H9 (cell line): ENCODE measurements around the gene C10orf62. TPM values are rescaled to one million over a fixed set of nuclear protein-coding genes. Genes with fewer than 3 reads are reported as not detected.

Experiments used
- DNase-seq: peaks from one replicate; pipeline ENCODE4 v3.0.0-alpha.2; 2017
- H2AFZ ChIP-seq: one replicate; pipeline ENCODE4 v1.6.1; 2013; ENCODE audit warnings: mild to moderate bottlenecking, low read length, control low read depth, moderate library complexity
- H2AK5ac ChIP-seq: 2 replicates; pipeline ENCODE4 v1.6.1; 2013; ENCODE audit warnings: low read length, control low read depth, mixed read lengths; ENCODE audit not compliant: insufficient read length
- H2BK120ac ChIP-seq: one replicate; pipeline ENCODE4 v1.6.1; 2013; ENCODE audit warnings: low read depth, mild to moderate bottlenecking, low read length, control low read depth, inconsistent platforms; ENCODE audit not compliant: poor library complexity, severe bottlenecking
- H2BK12ac ChIP-seq: 2 replicates; pipeline ENCODE4 v1.6.1; 2013; ENCODE audit warnings: low read length, control low read depth, mixed read lengths, low read depth; ENCODE audit not compliant: insufficient read length
- H2BK15ac ChIP-seq: 2 replicates; pipeline ENCODE4 v1.6.1; 2013; ENCODE audit warnings: low read depth, low read length, control low read depth
- H2BK20ac ChIP-seq: one replicate; pipeline ENCODE4 v1.6.1; 2013; ENCODE audit warnings: low read depth, mild to moderate bottlenecking, low read length, control low read depth, inconsistent platforms; ENCODE audit not compliant: poor library complexity, severe bottlenecking
- H2BK5ac ChIP-seq: 2 replicates; pipeline ENCODE4 v1.6.1; 2013; ENCODE audit warnings: low read length, control low read depth, mixed read lengths; ENCODE audit not compliant: insufficient read length
- H3K14ac ChIP-seq: 2 replicates; pipeline ENCODE4 v1.6.1; 2013; ENCODE audit warnings: low read length, control low read depth; ENCODE audit not compliant: insufficient read depth
- H3K18ac ChIP-seq: 2 replicates; pipeline ENCODE4 v1.6.1; 2013; ENCODE audit warnings: low read depth, mild to moderate bottlenecking, mixed read lengths, low read length, control low read depth; ENCODE audit not compliant: insufficient read length
- H3K23ac ChIP-seq: 2 replicates; pipeline ENCODE4 v1.6.1; 2013; ENCODE audit warnings: low read length, control low read depth, mixed read lengths, low read depth; ENCODE audit not compliant: insufficient read length
- H3K23me2 ChIP-seq: 2 replicates; pipeline ENCODE4 v1.6.1; 2013; ENCODE audit warnings: low read depth, mild to moderate bottlenecking, mixed read lengths, low read length, control low read depth; ENCODE audit not compliant: insufficient read length, poor library complexity, severe bottlenecking
- H3K27ac ChIP-seq: 2 replicates; pipeline ENCODE4 v1.5.1; 2013; ENCODE audit warnings: low read length, control low read depth, mixed read lengths, low read depth; ENCODE audit not compliant: insufficient read length
- H3K27me3 ChIP-seq: 2 replicates; pipeline ENCODE4 v1.6.1; 2013; ENCODE audit warnings: low read length, control low read depth, inconsistent platforms; ENCODE audit not compliant: insufficient read depth
- H3K4ac ChIP-seq: 2 replicates; pipeline ENCODE4 v1.6.1; 2013; ENCODE audit warnings: low read depth, mild to moderate bottlenecking, control low read depth, inconsistent platforms, low read length, moderate library complexity
- H3K4me1 ChIP-seq: 2 replicates; pipeline ENCODE4 v1.6.1; 2013; ENCODE audit warnings: low read length, control low read depth, inconsistent platforms; ENCODE audit not compliant: insufficient read depth
- H3K4me2 ChIP-seq: 2 replicates; pipeline ENCODE4 v1.6.1; 2013; ENCODE audit warnings: low read length, control low read depth, mixed read lengths; ENCODE audit not compliant: insufficient read length, insufficient read depth
- H3K56ac ChIP-seq: 2 replicates; pipeline ENCODE4 v1.6.1; 2013; ENCODE audit warnings: low read depth, mild to moderate bottlenecking, mixed read lengths, low read length, control low read depth; ENCODE audit not compliant: insufficient read length
- H3K79me1 ChIP-seq: 2 replicates; pipeline ENCODE4 v1.6.1; 2013; ENCODE audit warnings: low read depth, mild to moderate bottlenecking, moderate library complexity, low read length, control low read depth, inconsistent platforms; ENCODE audit not compliant: insufficient read depth, poor library complexity, severe bottlenecking
- H3K79me2 ChIP-seq: 2 replicates; pipeline ENCODE4 v1.6.1; 2013; ENCODE audit warnings: low read length, control low read depth, inconsistent platforms; ENCODE audit not compliant: insufficient read depth
- H3K9ac ChIP-seq: 2 replicates; pipeline ENCODE4 v1.6.1; 2013; ENCODE audit warnings: low read length, control low read depth, mixed read lengths; ENCODE audit not compliant: insufficient read length; ENCODE audit errors: extremely low read depth
- H3K9me3 ChIP-seq: one replicate; pipeline ENCODE4 v1.6.1; 2013; ENCODE audit warnings: low read depth, low read length, inconsistent platforms; ENCODE audit not compliant: control insufficient read depth
- H3T11ph ChIP-seq: one replicate; pipeline ENCODE4 v1.6.1; 2013; ENCODE audit warnings: mild to moderate bottlenecking, low read length, control low read depth, inconsistent platforms
- H4K20me1 ChIP-seq: one replicate; pipeline ENCODE4 v1.6.1; 2013; ENCODE audit not compliant: control insufficient read depth, insufficient read length, insufficient read depth
- H4K5ac ChIP-seq: 2 replicates; pipeline ENCODE4 v1.6.1; 2013; ENCODE audit warnings: low read depth, mild to moderate bottlenecking, mixed read lengths, low read length, control low read depth; ENCODE audit not compliant: insufficient read length
- H4K8ac ChIP-seq: replicated peaks from 2 replicates; pipeline ENCODE4 v1.6.1; 2013; ENCODE audit warnings: low read length, control low read depth, mixed read lengths, low read depth; ENCODE audit not compliant: insufficient read length
- H4K91ac ChIP-seq: 2 replicates; pipeline ENCODE4 v1.6.1; 2013; ENCODE audit warnings: low read depth, mild to moderate bottlenecking, moderate library complexity, mixed read lengths, low read length, control low read depth; ENCODE audit not compliant: insufficient read length
- H3K27ac Mint-ChIP-seq, 3 experiments: 2 replicates in 2 of 3; 3 replicates in 1 of 3; pipeline ENCODE4 v1.8.0; 2020 to 2021; ENCODE audit warnings: mixed read lengths in 3 of 3, mild to moderate bottlenecking in 1 of 3, moderate library complexity in 1 of 3
- H3K27me3 Mint-ChIP-seq: 2 replicates; pipeline ENCODE4 v1.8.0; 2021; ENCODE audit warnings: low read depth, mild to moderate bottlenecking, moderate library complexity, mixed read lengths
- H3K36me3 Mint-ChIP-seq, 3 experiments: 2 replicates in 2 of 3; 3 replicates in 1 of 3; pipeline ENCODE4 v1.8.0; 2020 to 2021; ENCODE audit warnings: low read depth in 3 of 3, mixed read lengths in 3 of 3; ENCODE audit not compliant: insufficient read depth in 1 of 3
- H3K4me1 Mint-ChIP-seq, 2 experiments: 2 replicates each; pipeline ENCODE4 v1.8.0; 2020; ENCODE audit warnings: mixed read lengths in 2 of 2
- H3K4me3 Mint-ChIP-seq, 2 experiments: 2 replicates in 1 of 2; 3 replicates in 1 of 2; pipeline ENCODE4 v1.8.0; 2020 to 2021; ENCODE audit warnings: mild to moderate bottlenecking in 2 of 2, mixed read lengths in 2 of 2, moderate library complexity in 1 of 2
- H3K9me3 Mint-ChIP-seq, 2 experiments: 2 replicates in 1 of 2; 3 replicates in 1 of 2; pipeline ENCODE4 v1.8.0; 2020; ENCODE audit warnings: mild to moderate bottlenecking in 2 of 2, mixed read lengths in 2 of 2, moderate library complexity in 1 of 2
- WGBS: extraction: QIAGEN DNeasy Blood & Tissue Kit; methylation state at CpG from one replicate; pipeline ENCODE4 v1.1.7; 2013; ENCODE audit warnings: missing lambda C conversion rate, low lambda C conversion rate, mixed read lengths; ENCODE audit not compliant: insufficient read length; ENCODE audit errors: extremely low coverage; 5-methylcytosine and 5-hydroxymethylcytosine counted together
- total RNA-seq: library from RNA; stranded (reverse); gene quantifications from 2 replicates; pipeline ENCODE4 v1.2.1, GENCODE V29; 2021
- TF ChIP-seq, protein P1 (sequence below): fragments of 200-600 bp; sonication (generic); conservative IDR thresholded peaks from 3 replicates; pipeline ENCODE4 v1.8.0; 2021; ENCODE audit warnings: antibody characterized with exemption, mild to moderate bottlenecking

The C10orf62 gene
- total RNA-seq, 1 experiment from 2014 or later = 0.31 TPM

DNA sequence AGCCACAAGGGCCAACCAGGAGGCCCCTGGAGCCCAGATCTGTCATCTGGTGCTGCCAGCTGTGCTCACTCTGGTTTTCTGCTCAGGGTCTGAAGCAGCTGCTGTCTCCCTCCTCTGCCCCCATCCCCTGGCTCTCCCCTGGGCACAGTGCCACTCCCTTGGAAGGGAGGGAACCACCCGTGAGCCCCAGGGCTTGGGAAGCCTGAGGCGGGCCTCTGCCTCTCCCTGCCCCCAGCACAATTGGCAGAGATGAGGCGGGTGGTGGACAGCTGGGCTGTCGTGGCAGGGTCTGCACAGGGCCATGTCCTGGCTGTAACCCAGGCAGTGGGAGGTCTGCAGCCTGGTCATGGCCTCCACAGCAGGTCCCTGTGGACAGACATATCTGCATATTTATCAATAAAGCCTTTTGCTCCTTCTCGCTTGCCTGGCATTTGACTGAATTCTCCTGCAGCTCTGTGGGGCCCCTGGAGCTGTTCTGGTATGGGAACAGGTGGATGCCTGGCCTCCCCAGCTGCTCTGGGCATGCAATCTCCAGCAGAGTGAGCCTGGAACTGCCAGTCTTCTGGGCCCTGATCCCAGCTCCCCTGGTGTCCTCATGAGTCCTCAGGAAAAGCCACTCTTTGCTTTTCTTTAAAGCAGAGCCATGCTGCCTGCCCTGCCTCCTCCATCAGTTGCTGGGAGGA, 18.6 kb upstream of the C10orf62 start:
- no CpG with 5 or more reads among the region's 5 CpGs for WGBS
- H2AK5ac ChIP-seq = no peak overlapping the region
- H3K4me2 ChIP-seq = no peak overlapping the region
- H4K5ac ChIP-seq = no peak overlapping the region
- no peaks in the 10 kb centered on the region for H4K20me1 ChIP-seq
- Mint-ChIP-seq H3K36me3 (peaks cover 0 to 12% (median 0%) of the 10 kb centered on the region in 3 experiments; a peak in 3 of 7 replicates), H3K27ac (peak overlapping the region in 1 of 3 experiments; percentile 51; a peak in 1 of 7 replicates), H3K4me3 (no peak overlapping the region), H3K4me1 (peaks cover 11 to 16% of the 10 kb centered on the region in 2 experiments), H3K27me3 (no peaks in the 10 kb centered on the region), H3K9me3 (no peaks in the 10 kb centered on the region)
- H3K4me1 ChIP-seq = no peaks in the 10 kb centered on the region
- H3K9ac ChIP-seq = no peak overlapping the region
- no peak overlapping the region for H3T11ph ChIP-seq
- no peak overlapping the region for H4K8ac ChIP-seq
- H3K79me2 ChIP-seq = no peaks in the 10 kb centered on the region
- no peak overlapping the region for H2BK5ac ChIP-seq
- no peak overlapping the region for H3K27ac ChIP-seq
- H2AFZ ChIP-seq = no peak overlapping the region
- H3K9me3 ChIP-seq = no peaks in the 10 kb centered on the region
- TF ChIP-seq, protein P1, sequence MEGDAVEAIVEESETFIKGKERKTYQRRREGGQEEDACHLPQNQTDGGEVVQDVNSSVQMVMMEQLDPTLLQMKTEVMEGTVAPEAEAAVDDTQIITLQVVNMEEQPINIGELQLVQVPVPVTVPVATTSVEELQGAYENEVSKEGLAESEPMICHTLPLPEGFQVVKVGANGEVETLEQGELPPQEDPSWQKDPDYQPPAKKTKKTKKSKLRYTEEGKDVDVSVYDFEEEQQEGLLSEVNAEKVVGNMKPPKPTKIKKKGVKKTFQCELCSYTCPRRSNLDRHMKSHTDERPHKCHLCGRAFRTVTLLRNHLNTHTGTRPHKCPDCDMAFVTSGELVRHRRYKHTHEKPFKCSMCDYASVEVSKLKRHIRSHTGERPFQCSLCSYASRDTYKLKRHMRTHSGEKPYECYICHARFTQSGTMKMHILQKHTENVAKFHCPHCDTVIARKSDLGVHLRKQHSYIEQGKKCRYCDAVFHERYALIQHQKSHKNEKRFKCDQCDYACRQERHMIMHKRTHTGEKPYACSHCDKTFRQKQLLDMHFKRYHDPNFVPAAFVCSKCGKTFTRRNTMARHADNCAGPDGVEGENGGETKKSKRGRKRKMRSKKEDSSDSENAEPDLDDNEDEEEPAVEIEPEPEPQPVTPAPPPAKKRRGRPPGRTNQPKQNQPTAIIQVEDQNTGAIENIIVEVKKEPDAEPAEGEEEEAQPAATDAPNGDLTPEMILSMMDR = no peak
- no peak overlapping the region for H3K4ac ChIP-seq
- no peak overlapping the region for H2BK12ac ChIP-seq
- DNase-seq = no peak
- no peak overlapping the region for H4K91ac ChIP-seq
- no peak overlapping the region for H3K14ac ChIP-seq
- H2BK120ac ChIP-seq = no peak overlapping the region
- H3K23me2 ChIP-seq = no peaks in the 10 kb centered on the region
- H3K18ac ChIP-seq = no peak overlapping the region
- no peak overlapping the region for H3K56ac ChIP-seq
- H2BK15ac ChIP-seq = no peak overlapping the region
- no peak overlapping the region for H2BK20ac ChIP-seq
- H3K79me1 ChIP-seq = no peaks in the 10 kb centered on the region
- H3K23ac ChIP-seq = no peak overlapping the region
- H3K27me3 ChIP-seq = no peaks in the 10 kb centered on the region
